H9 (cell line): ENCODE data around the gene SRRM3. TPM values are rescaled to one million over a fixed set of nuclear protein-coding genes. Genes with fewer than 3 reads are reported as not detected.

Source experiments
- DNase-seq: peaks from one replicate; pipeline ENCODE4 v3.0.0-alpha.2; 2017
- H2AFZ ChIP-seq: one replicate; pipeline ENCODE4 v1.6.1; 2013; ENCODE audit warnings: mild to moderate bottlenecking, low read length, control low read depth, moderate library complexity
- H2AK5ac ChIP-seq: 2 replicates; pipeline ENCODE4 v1.6.1; 2013; ENCODE audit warnings: low read length, control low read depth, mixed read lengths; ENCODE audit not compliant: insufficient read length
- H2BK120ac ChIP-seq: one replicate; pipeline ENCODE4 v1.6.1; 2013; ENCODE audit warnings: low read depth, mild to moderate bottlenecking, low read length, control low read depth, inconsistent platforms; ENCODE audit not compliant: poor library complexity, severe bottlenecking
- H2BK12ac ChIP-seq: 2 replicates; pipeline ENCODE4 v1.6.1; 2013; ENCODE audit warnings: low read length, control low read depth, mixed read lengths, low read depth; ENCODE audit not compliant: insufficient read length
- H2BK15ac ChIP-seq: 2 replicates; pipeline ENCODE4 v1.6.1; 2013; ENCODE audit warnings: low read depth, low read length, control low read depth
- H2BK20ac ChIP-seq: one replicate; pipeline ENCODE4 v1.6.1; 2013; ENCODE audit warnings: low read depth, mild to moderate bottlenecking, low read length, control low read depth, inconsistent platforms; ENCODE audit not compliant: poor library complexity, severe bottlenecking
- H2BK5ac ChIP-seq: 2 replicates; pipeline ENCODE4 v1.6.1; 2013; ENCODE audit warnings: low read length, control low read depth, mixed read lengths; ENCODE audit not compliant: insufficient read length
- H3K14ac ChIP-seq: 2 replicates; pipeline ENCODE4 v1.6.1; 2013; ENCODE audit warnings: low read length, control low read depth; ENCODE audit not compliant: insufficient read depth
- H3K18ac ChIP-seq: 2 replicates; pipeline ENCODE4 v1.6.1; 2013; ENCODE audit warnings: low read depth, mild to moderate bottlenecking, mixed read lengths, low read length, control low read depth; ENCODE audit not compliant: insufficient read length
- H3K23ac ChIP-seq: 2 replicates; pipeline ENCODE4 v1.6.1; 2013; ENCODE audit warnings: low read length, control low read depth, mixed read lengths, low read depth; ENCODE audit not compliant: insufficient read length
- H3K23me2 ChIP-seq: 2 replicates; pipeline ENCODE4 v1.6.1; 2013; ENCODE audit warnings: low read depth, mild to moderate bottlenecking, mixed read lengths, low read length, control low read depth; ENCODE audit not compliant: insufficient read length, poor library complexity, severe bottlenecking
- H3K27ac ChIP-seq: 2 replicates; pipeline ENCODE4 v1.5.1; 2013; ENCODE audit warnings: low read length, control low read depth, mixed read lengths, low read depth; ENCODE audit not compliant: insufficient read length
- H3K27me3 ChIP-seq: 2 replicates; pipeline ENCODE4 v1.6.1; 2013; ENCODE audit warnings: low read length, control low read depth, inconsistent platforms; ENCODE audit not compliant: insufficient read depth
- H3K4ac ChIP-seq: 2 replicates; pipeline ENCODE4 v1.6.1; 2013; ENCODE audit warnings: low read depth, mild to moderate bottlenecking, control low read depth, inconsistent platforms, low read length, moderate library complexity
- H3K4me1 ChIP-seq: 2 replicates; pipeline ENCODE4 v1.6.1; 2013; ENCODE audit warnings: low read length, control low read depth, inconsistent platforms; ENCODE audit not compliant: insufficient read depth
- H3K4me2 ChIP-seq: 2 replicates; pipeline ENCODE4 v1.6.1; 2013; ENCODE audit warnings: low read length, control low read depth, mixed read lengths; ENCODE audit not compliant: insufficient read length, insufficient read depth
- H3K56ac ChIP-seq: 2 replicates; pipeline ENCODE4 v1.6.1; 2013; ENCODE audit warnings: low read depth, mild to moderate bottlenecking, mixed read lengths, low read length, control low read depth; ENCODE audit not compliant: insufficient read length
- H3K79me1 ChIP-seq: 2 replicates; pipeline ENCODE4 v1.6.1; 2013; ENCODE audit warnings: low read depth, mild to moderate bottlenecking, moderate library complexity, low read length, control low read depth, inconsistent platforms; ENCODE audit not compliant: insufficient read depth, poor library complexity, severe bottlenecking
- H3K79me2 ChIP-seq: 2 replicates; pipeline ENCODE4 v1.6.1; 2013; ENCODE audit warnings: low read length, control low read depth, inconsistent platforms; ENCODE audit not compliant: insufficient read depth
- H3K9ac ChIP-seq: 2 replicates; pipeline ENCODE4 v1.6.1; 2013; ENCODE audit warnings: low read length, control low read depth, mixed read lengths; ENCODE audit not compliant: insufficient read length; ENCODE audit errors: extremely low read depth
- H3K9me3 ChIP-seq: one replicate; pipeline ENCODE4 v1.6.1; 2013; ENCODE audit warnings: low read depth, low read length, inconsistent platforms; ENCODE audit not compliant: control insufficient read depth
- H3T11ph ChIP-seq: one replicate; pipeline ENCODE4 v1.6.1; 2013; ENCODE audit warnings: mild to moderate bottlenecking, low read length, control low read depth, inconsistent platforms
- H4K20me1 ChIP-seq: one replicate; pipeline ENCODE4 v1.6.1; 2013; ENCODE audit not compliant: control insufficient read depth, insufficient read length, insufficient read depth
- H4K5ac ChIP-seq: 2 replicates; pipeline ENCODE4 v1.6.1; 2013; ENCODE audit warnings: low read depth, mild to moderate bottlenecking, mixed read lengths, low read length, control low read depth; ENCODE audit not compliant: insufficient read length
- H4K8ac ChIP-seq: replicated peaks from 2 replicates; pipeline ENCODE4 v1.6.1; 2013; ENCODE audit warnings: low read length, control low read depth, mixed read lengths, low read depth; ENCODE audit not compliant: insufficient read length
- H4K91ac ChIP-seq: 2 replicates; pipeline ENCODE4 v1.6.1; 2013; ENCODE audit warnings: low read depth, mild to moderate bottlenecking, moderate library complexity, mixed read lengths, low read length, control low read depth; ENCODE audit not compliant: insufficient read length
- H3K27ac Mint-ChIP-seq, 3 experiments: 2 replicates in 2 of 3; 3 replicates in 1 of 3; pipeline ENCODE4 v1.8.0; 2020 to 2021; ENCODE audit warnings: mixed read lengths in 3 of 3, mild to moderate bottlenecking in 1 of 3, moderate library complexity in 1 of 3
- H3K27me3 Mint-ChIP-seq: 2 replicates; pipeline ENCODE4 v1.8.0; 2021; ENCODE audit warnings: low read depth, mild to moderate bottlenecking, moderate library complexity, mixed read lengths
- H3K36me3 Mint-ChIP-seq, 3 experiments: 2 replicates in 2 of 3; 3 replicates in 1 of 3; pipeline ENCODE4 v1.8.0; 2020 to 2021; ENCODE audit warnings: low read depth in 3 of 3, mixed read lengths in 3 of 3; ENCODE audit not compliant: insufficient read depth in 1 of 3
- H3K4me1 Mint-ChIP-seq, 2 experiments: 2 replicates each; pipeline ENCODE4 v1.8.0; 2020; ENCODE audit warnings: mixed read lengths in 2 of 2
- H3K4me3 Mint-ChIP-seq, 2 experiments: 2 replicates in 1 of 2; 3 replicates in 1 of 2; pipeline ENCODE4 v1.8.0; 2020 to 2021; ENCODE audit warnings: mild to moderate bottlenecking in 2 of 2, mixed read lengths in 2 of 2, moderate library complexity in 1 of 2
- H3K9me3 Mint-ChIP-seq, 2 experiments: 2 replicates in 1 of 2; 3 replicates in 1 of 2; pipeline ENCODE4 v1.8.0; 2020; ENCODE audit warnings: mild to moderate bottlenecking in 2 of 2, mixed read lengths in 2 of 2, moderate library complexity in 1 of 2
- CTCF ChIP-seq: fragments of 200-600 bp; sonication (generic); conservative IDR thresholded peaks from 3 replicates; pipeline ENCODE4 v1.8.0; 2021; ENCODE audit warnings: antibody characterized with exemption, mild to moderate bottlenecking
- WGBS: extraction: QIAGEN DNeasy Blood & Tissue Kit; methylation state at CpG from one replicate; pipeline ENCODE4 v1.1.7; 2013; ENCODE audit warnings: missing lambda C conversion rate, low lambda C conversion rate, mixed read lengths; ENCODE audit not compliant: insufficient read length; ENCODE audit errors: extremely low coverage; 5-methylcytosine and 5-hydroxymethylcytosine counted together
- total RNA-seq: library from RNA; stranded (reverse); gene quantifications from 2 replicates; pipeline ENCODE4 v1.2.1, GENCODE V29; 2021

SRRM3 gene
- total RNA-seq, 1 experiment from 2014 or later, result 11.0 TPM

DNA sequence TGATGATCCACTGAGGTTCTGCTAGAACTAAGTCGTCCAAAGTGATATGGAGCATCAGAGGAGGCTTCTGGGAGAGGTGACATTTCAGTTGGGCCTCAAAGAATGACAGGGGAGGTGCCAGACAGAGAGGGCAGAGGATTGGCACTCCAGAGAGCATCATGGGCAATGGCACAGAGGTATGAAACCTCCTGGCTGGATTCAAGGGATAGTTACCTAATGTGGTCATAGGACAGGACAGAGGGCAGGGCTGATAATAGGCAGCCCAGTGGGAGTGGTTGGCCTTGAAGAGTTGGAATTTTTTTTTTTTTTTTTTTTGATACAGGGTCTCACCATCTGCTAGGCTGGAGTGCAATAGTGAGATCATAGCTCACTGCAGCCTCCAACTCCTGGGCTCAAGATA lies 7.6 kb downstream of the SRRM3 start:
- no peak overlapping the region for H4K8ac ChIP-seq
- no peaks in the 10 kb centered on the region for H3K79me2 ChIP-seq
- no peak overlapping the region for H4K91ac ChIP-seq
- H3K4ac ChIP-seq, result no peak overlapping the region
- H2AFZ ChIP-seq, result no peak overlapping the region
- H3K18ac ChIP-seq, result no peak overlapping the region
- no peak overlapping the region for H4K5ac ChIP-seq
- no peak overlapping the region for H3K4me2 ChIP-seq
- no peak overlapping the region for H3T11ph ChIP-seq
- no peaks in the 10 kb centered on the region for H3K9me3 ChIP-seq
- Mint-ChIP-seq H3K27me3 (peaks cover 13% of the 10 kb centered on the region), H3K4me1 (peaks cover 3 to 6% of the 10 kb centered on the region in 2 experiments; a peak in 3 of 4 replicates), H3K4me3 (no peak overlapping the region), H3K36me3 (no peaks in the 10 kb centered on the region; a peak in 1 of 7 replicates), H3K27ac (no peak overlapping the region), H3K9me3 (no peaks in the 10 kb centered on the region)
- H4K20me1 ChIP-seq, result no peaks in the 10 kb centered on the region
- no peak overlapping the region for H3K9ac ChIP-seq
- H3K23me2 ChIP-seq, result no peaks in the 10 kb centered on the region
- no peaks in the 10 kb centered on the region for H3K27me3 ChIP-seq
- no peak overlapping the region for H2BK120ac ChIP-seq
- no CpG with 5 or more reads among the region's 1 CpG for WGBS
- no peak for TF ChIP-seq CTCF
- H2BK5ac ChIP-seq, result no peak overlapping the region
- no peak overlapping the region for H3K23ac ChIP-seq
- no peak overlapping the region for H2BK12ac ChIP-seq
- no peak overlapping the region for H3K56ac ChIP-seq
- no peak overlapping the region for H2BK20ac ChIP-seq
- no peaks in the 10 kb centered on the region for H3K79me1 ChIP-seq
- H2AK5ac ChIP-seq, result no peak overlapping the region
- no peak overlapping the region for H2BK15ac ChIP-seq
- H3K14ac ChIP-seq, result no peak overlapping the region
- no peak overlapping the region for H3K27ac ChIP-seq
- no peaks in the 10 kb centered on the region for H3K4me1 ChIP-seq
- DNase-seq, result no peak
